ENCODE data around the gene SEL1L2. TPM values are rescaled to one million over a fixed set of nuclear protein-coding genes. Genes with fewer than 3 reads are reported as not detected.
A peak's percentile ranks its signal among the peaks of the same experiment; 100 is the strongest.

The SEL1L2 gene
- total and polyA plus RNA-seq, 7 donors, result 0.16 to 3.3 TPM; not detected in 5

DNA sequence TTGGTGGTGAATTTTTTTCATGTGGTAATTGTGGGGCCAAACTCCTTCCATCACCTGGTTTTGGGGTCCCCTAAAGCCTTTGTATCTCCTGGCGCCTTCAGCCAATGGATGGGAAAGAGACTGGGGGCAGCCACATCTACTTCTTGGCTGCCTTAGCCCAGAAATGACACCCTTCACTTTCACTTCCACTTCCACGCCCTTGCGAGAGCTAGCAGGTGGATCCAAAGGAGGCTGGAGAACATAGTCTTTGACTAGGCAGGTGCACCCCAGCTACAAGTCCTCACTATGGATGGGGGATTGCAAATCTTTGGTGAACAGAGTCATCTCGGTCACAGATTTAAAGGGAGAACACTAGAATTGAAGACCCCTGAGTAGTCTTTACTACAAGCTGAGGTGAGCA, 134.8 kb downstream of the SEL1L2 start:
- TF ChIP-seq CTCF (IDR thresholded peaks at IDR 0.05) (no peak), EP300 (IDR thresholded peaks at IDR 0.05) (no peak), POLR2A (IDR thresholded peaks at IDR 0.05) (no peak), POLR2AphosphoS5 (IDR thresholded peaks at IDR 0.05) (no peak)
- intact Hi-C loops (cut with DNase I), result no loop called here
- Histone ChIP-seq H3K9me3 (no peaks in the 10 kb centered on the region), H3K4me3 (no peak overlapping the region), H3K36me3 (no peaks in the 10 kb centered on the region), H3K4me1 (peaks cover 0 to 37% (median 25%) of the 10 kb centered on the region in 4 donors), H3K27ac (no peak overlapping the region), H3K27me3 (no peaks in the 10 kb centered on the region)
- WGBS, 2 donors, result 67 to 76% methylated on average over 4 of the region's 4 CpGs
- no peak for DNase-seq

GRCh38 chr20:13852306-13852705, 138.1 kb downstream of the SEL1L2 start:
- Histone ChIP-seq H3K9me3 (no peaks in the 10 kb centered on the region), H3K27ac (peak overlapping the region; percentile 7 to 76 (median 48)), H3K36me3 (no peaks in the 10 kb centered on the region), H3K4me3 (no peak overlapping the region), H3K27me3 (no peaks in the 10 kb centered on the region), H3K4me1 (peaks cover 0 to 31% (median 19%) of the 10 kb centered on the region in 4 donors)
- no peak for DNase-seq
- WGBS, 2 donors, result 42 to 64% methylated on average over 1 of the region's 1 CpG
- TF ChIP-seq CTCF (IDR thresholded peaks at IDR 0.05), result no peak
- TF ChIP-seq POLR2A (IDR thresholded peaks at IDR 0.05), result no peak
- TF ChIP-seq POLR2AphosphoS5 (IDR thresholded peaks at IDR 0.05), result no peak
- TF ChIP-seq EP300 (IDR thresholded peaks at IDR 0.05), result no peak
- intact Hi-C loops (cut with DNase I), result no loop called here

DNA sequence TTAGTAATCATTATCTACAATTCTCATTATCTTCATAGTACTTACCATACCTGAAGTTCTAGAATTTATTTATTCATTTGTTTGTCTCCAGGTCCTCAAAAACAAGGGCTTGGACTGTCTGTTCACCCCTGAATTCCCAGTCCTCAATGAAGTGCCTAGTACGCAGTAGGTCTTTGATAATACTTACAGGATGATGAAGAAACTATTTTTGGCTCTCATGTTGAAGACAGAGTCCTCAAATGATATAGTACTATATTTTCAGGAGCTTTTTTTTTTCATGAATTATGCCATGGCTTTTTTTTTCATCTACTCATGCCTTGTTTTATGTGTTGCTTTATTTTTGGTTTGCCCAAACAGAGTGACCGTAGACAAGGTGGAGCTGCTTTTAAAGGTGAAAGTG, 139.1 kb downstream of the SEL1L2 start:
- Histone ChIP-seq H3K4me1 (peaks cover 0 to 32% (median 19%) of the 10 kb centered on the region in 4 donors), H3K9me3 (no peaks in the 10 kb centered on the region), H3K36me3 (no peaks in the 10 kb centered on the region), H3K27ac (peak overlapping the region; percentile 7 to 76 (median 46)), H3K4me3 (no peak overlapping the region), H3K27me3 (no peaks in the 10 kb centered on the region)
- no peak for DNase-seq
- intact Hi-C loops (cut with DNase I), result no loop called here
- TF ChIP-seq POLR2AphosphoS5 (IDR thresholded peaks at IDR 0.05) (peak in 3 of 4 donors; percentile 10 to 31 (median 25)), POLR2A (IDR thresholded peaks at IDR 0.05) (no peak), EP300 (IDR thresholded peaks at IDR 0.05) (no peak)
- 76 to 86% methylated on average over 2 of the region's 2 CpGs for WGBS, 2 donors

DNA sequence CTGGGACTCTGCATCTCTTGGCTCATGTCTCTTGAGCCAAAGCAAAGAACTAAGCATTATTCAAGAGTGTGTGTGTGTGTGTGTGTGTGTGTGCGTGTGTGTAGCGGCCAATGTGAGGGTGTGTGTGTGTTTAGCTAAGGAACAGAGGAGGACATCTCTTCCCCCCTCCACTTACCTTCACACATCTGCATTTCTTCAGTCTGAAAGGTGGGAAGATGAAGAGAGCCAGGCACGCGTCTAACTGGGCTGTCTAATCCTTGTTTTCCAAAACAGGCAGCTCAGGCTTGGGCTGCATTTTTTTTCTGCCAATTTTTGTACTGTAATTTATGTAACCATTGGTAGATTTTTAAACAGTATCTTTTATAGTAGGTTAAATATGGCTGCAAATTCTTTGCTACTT, 146.1 kb downstream of the SEL1L2 start:
- no peak for DNase-seq
- 65 to 70% methylated on average over 4 of the region's 4 CpGs for WGBS, 2 donors
- TF ChIP-seq EP300 (IDR thresholded peaks at IDR 0.05), result peak in 2 of 4 donors; percentile 10 to 74
- peak; percentile 64 to 96 (median 84) for TF ChIP-seq POLR2AphosphoS5 (IDR thresholded peaks at IDR 0.05)
- TF ChIP-seq POLR2A (IDR thresholded peaks at IDR 0.05), result no peak
- TF ChIP-seq CTCF (IDR thresholded peaks at IDR 0.05), result no peak
- H3K4me3 ChIP-seq, result no peak overlapping the region
- H3K9me3 ChIP-seq, result no peaks in the 10 kb centered on the region
- no peaks in the 10 kb centered on the region for H3K36me3 ChIP-seq
- H3K4me1 ChIP-seq, result peaks cover 0 to 40% (median 22%) of the 10 kb centered on the region in 4 donors
- peak overlapping the region in 3 of 4 donors; percentile 63 to 71 (median 67) for H3K27ac ChIP-seq
- intact Hi-C loops (cut with DNase I), result no loop called here
- H3K27me3 ChIP-seq, result no peaks in the 10 kb centered on the region

DNA sequence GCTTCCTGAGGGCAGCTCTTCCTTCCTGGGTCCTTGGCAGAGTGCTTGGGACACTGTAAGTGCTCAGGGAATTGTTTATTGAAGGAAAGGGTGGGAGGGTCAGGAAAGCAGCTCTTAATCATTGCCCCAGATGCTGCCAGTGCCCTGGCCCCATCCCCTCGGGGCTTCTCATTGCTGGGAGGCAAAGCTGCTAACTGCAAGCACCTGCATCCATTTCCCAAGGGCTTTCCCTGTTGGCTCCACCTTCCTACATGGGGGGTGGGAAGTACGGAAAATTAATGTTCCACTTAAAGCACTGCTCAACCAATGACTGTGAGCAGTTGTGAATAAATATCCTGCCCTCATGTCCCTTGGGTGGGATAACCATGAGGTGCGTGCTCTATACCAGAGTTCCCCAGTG, 149.2 kb downstream of the SEL1L2 start:
- TF ChIP-seq POLR2AphosphoS5 (IDR thresholded peaks at IDR 0.05) (no peak), CTCF (IDR thresholded peaks at IDR 0.05) (no peak), POLR2A (IDR thresholded peaks at IDR 0.05) (no peak), EP300 (IDR thresholded peaks at IDR 0.05) (no peak)
- Histone ChIP-seq H3K27me3 (no peaks in the 10 kb centered on the region), H3K27ac (no peak overlapping the region), H3K4me1 (peaks cover 4 to 59% (median 39%) of the 10 kb centered on the region in 4 donors), H3K36me3 (no peaks in the 10 kb centered on the region), H3K4me3 (no peak overlapping the region), H3K9me3 (no peaks in the 10 kb centered on the region)
- no peak for DNase-seq
- 76 to 83% methylated on average over 3 of the region's 3 CpGs for WGBS, 2 donors
- intact Hi-C loops (cut with DNase I), result no loop called here

Measured in sigmoid colon (tissue), 7 donors.